GM06990 (cell line): ENCODE results near the gene IRX4.

Source experiments
- DNase-seq: peaks from one replicate; pipeline ENCODE4 v3.0.0-alpha.2; 2011; ENCODE audit not compliant: insufficient read length; ENCODE audit errors: extremely low read depth
- H3K27me3 ChIP-seq: replicated peaks from 2 replicates; pipeline ENCODE4 v1.6.0; 2011; ENCODE audit warnings: low read length; ENCODE audit not compliant: control insufficient read depth, insufficient read depth
- H3K36me3 ChIP-seq: 2 replicates; pipeline ENCODE4 v1.5.1; 2011; ENCODE audit warnings: low read length; ENCODE audit not compliant: control insufficient read depth, insufficient read depth
- H3K4me3 ChIP-seq: replicated peaks from 2 replicates; pipeline ENCODE4 v1.5.1; 2011; ENCODE audit warnings: low read depth, mild to moderate bottlenecking, control low read depth, low read length
- TF ChIP-seq, protein P1 (sequence below): IDR thresholded peaks from 2 replicates; pipeline ENCODE4 v1.5.1; 2011; ENCODE audit warnings: low read length, control low read depth, mild to moderate bottlenecking, inconsistent platforms; ENCODE audit not compliant: insufficient read depth, poor library complexity, severe bottlenecking

The IRX4 gene

GRCh38 chr5:1921711-1922110, 39.0 kb upstream of the IRX4 start:
- Histone ChIP-seq H3K36me3 (no peaks in the 10 kb centered on the region), H3K27me3 (no peaks in the 10 kb centered on the region), H3K4me3 (no peak overlapping the region)
- TF ChIP-seq, protein P1, sequence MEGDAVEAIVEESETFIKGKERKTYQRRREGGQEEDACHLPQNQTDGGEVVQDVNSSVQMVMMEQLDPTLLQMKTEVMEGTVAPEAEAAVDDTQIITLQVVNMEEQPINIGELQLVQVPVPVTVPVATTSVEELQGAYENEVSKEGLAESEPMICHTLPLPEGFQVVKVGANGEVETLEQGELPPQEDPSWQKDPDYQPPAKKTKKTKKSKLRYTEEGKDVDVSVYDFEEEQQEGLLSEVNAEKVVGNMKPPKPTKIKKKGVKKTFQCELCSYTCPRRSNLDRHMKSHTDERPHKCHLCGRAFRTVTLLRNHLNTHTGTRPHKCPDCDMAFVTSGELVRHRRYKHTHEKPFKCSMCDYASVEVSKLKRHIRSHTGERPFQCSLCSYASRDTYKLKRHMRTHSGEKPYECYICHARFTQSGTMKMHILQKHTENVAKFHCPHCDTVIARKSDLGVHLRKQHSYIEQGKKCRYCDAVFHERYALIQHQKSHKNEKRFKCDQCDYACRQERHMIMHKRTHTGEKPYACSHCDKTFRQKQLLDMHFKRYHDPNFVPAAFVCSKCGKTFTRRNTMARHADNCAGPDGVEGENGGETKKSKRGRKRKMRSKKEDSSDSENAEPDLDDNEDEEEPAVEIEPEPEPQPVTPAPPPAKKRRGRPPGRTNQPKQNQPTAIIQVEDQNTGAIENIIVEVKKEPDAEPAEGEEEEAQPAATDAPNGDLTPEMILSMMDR = no peak
- DNase-seq = no peak

- H3K4me3 ChIP-seq = no peak overlapping the region
- no peaks in the 10 kb centered on the region for H3K36me3 ChIP-seq
- TF ChIP-seq, protein P1 = no peak
- no peaks in the 10 kb centered on the region for H3K27me3 ChIP-seq
- no peak for DNase-seq
Measured at GRCh38 chr5:1919750-1920149, 37.0 kb upstream of the IRX4 start.

DNA sequence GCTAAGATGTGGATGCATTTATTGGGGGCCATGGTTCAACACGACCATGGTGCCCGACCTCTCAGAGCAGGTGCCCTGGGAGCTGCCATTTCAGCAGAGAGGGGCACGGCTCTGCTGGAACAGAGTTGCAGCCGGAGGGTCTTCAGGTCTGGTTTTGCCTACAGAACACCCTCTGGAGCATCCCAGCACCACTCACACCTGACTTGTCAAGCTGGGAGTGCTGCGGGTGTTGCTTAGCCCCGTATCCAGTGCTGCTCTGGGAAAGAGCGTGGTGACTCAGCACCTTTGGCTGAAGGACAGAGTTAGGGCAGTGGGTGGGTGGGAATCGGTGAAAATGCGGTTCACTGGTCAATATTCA, 36.5 kb upstream of the IRX4 start:
- no peaks in the 10 kb centered on the region for H3K36me3 ChIP-seq
- H3K4me3 ChIP-seq = no peak overlapping the region
- TF ChIP-seq, protein P1 = no peak
- no peak for DNase-seq
- H3K27me3 ChIP-seq = no peaks in the 10 kb centered on the region

GRCh38 chr5:1918488-1919208, 35.9 kb upstream of the IRX4 start:
- Histone ChIP-seq H3K4me3 (no peak overlapping the region), H3K36me3 (no peaks in the 10 kb centered on the region), H3K27me3 (no peaks in the 10 kb centered on the region)
- TF ChIP-seq, protein P1 = no peak
- DNase-seq = no peak

DNA sequence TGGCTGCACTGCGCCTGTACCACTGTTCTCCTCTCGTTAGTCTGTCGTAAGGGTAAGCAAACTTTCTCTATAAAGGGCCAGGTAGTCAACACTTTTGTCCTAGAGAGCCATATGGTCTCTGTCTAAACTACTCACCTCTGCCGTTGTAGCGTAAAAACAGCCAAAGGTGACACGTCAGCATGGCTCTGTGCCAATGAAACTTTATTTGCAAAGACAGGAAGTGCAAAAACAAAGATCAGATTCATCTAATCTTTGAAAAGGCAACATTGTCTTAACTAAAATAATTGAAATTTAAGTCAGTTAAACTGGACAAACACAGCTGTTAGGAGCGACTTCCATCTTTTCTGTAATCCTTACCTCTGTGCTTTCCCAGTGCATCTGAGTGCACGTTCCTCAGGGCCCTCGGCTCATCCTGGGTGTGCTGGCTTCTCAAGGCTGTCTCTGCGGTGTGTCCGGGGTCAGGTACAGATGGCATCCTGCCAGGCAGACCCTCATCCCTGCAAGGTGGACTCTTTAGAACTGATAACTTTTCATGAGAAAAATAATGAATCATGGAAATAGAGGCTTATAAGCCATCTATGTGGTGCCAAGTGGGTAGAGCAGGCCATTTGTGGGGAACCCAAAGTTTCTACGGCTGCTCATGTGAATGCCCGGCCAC, 35.2 kb upstream of the IRX4 start:
- Histone ChIP-seq H3K36me3 (no peaks in the 10 kb centered on the region), H3K27me3 (no peaks in the 10 kb centered on the region), H3K4me3 (no peak overlapping the region)
- DNase-seq = no peak
- TF ChIP-seq, protein P1 = no peak
